Neural progenitor cell (in vitro differentiated cells): ENCODE measurements around the gene ZNF503. TPM values are rescaled to one million over a fixed set of nuclear protein-coding genes. Genes with fewer than 3 reads are reported as not detected.

Source experiments
- DNase-seq: peaks from one replicate; pipeline ENCODE4 v3.0.0-alpha.2; 2016; ENCODE audit warnings: low spot score
- H2AFZ ChIP-seq: fragments of 200-600 bp; sonication (generic); replicated peaks from 2 replicates; pipeline ENCODE4 v1.6.1; 2016; ENCODE audit warnings: antibody characterized with exemption
- H3F3A ChIP-seq: fragments of 200-600 bp; sonication (generic); 2 replicates; pipeline ENCODE4 v1.6.1; 2016; ENCODE audit warnings: antibody characterized with exemption, low read depth
- H3K27ac ChIP-seq: fragments of 200-600 bp; sonication (generic); 2 replicates; pipeline ENCODE4 v1.5.1; 2016; ENCODE audit warnings: mild to moderate bottlenecking
- H3K27me3 ChIP-seq: fragments of 200-600 bp; sonication (generic); 2 replicates; pipeline ENCODE4 v1.6.1; 2016; ENCODE audit warnings: mild to moderate bottlenecking, moderate library complexity
- H3K36me3 ChIP-seq: fragments of 200-600 bp; sonication (generic); 2 replicates; pipeline ENCODE4 v1.5.1; 2016
- H3K4me1 ChIP-seq: fragments of 200-600 bp; sonication (generic); 2 replicates; pipeline ENCODE4 v1.6.1; 2016; ENCODE audit warnings: mixed run types
- H3K4me2 ChIP-seq: fragments of 200-600 bp; sonication (generic); 2 replicates; pipeline ENCODE4 v1.6.1; 2016
- H3K4me3 ChIP-seq: fragments of 200-600 bp; sonication (generic); 2 replicates; pipeline ENCODE4 v1.5.1; 2016
- H3K79me2 ChIP-seq: fragments of 200-600 bp; sonication (generic); 2 replicates; pipeline ENCODE4 v1.6.1; 2016; ENCODE audit warnings: low read depth
- H3K9ac ChIP-seq: fragments of 200-600 bp; sonication (generic); 2 replicates; pipeline ENCODE4 v1.6.1; 2016
- H3K9me3 ChIP-seq: fragments of 200-600 bp; sonication (generic); 2 replicates; pipeline ENCODE4 v1.5.1; 2016; ENCODE audit warnings: low read depth
- H4K20me1 ChIP-seq: fragments of 200-600 bp; sonication (generic); 2 replicates; pipeline ENCODE4 v1.6.1; 2016; ENCODE audit warnings: low read depth
- H3K27ac Mint-ChIP-seq: 3 replicates; pipeline ENCODE4 v1.8.0; 2021; ENCODE audit warnings: mixed read lengths
- H3K27me3 Mint-ChIP-seq: 2 replicates; pipeline ENCODE4 v1.8.0; 2022; ENCODE audit warnings: low read depth, mild to moderate bottlenecking, inconsistent platforms, moderate library complexity, mixed read lengths; ENCODE audit not compliant: insufficient read depth
- H3K36me3 Mint-ChIP-seq: 3 replicates; pipeline ENCODE4 v1.8.0; 2021; ENCODE audit warnings: mixed read lengths
- H3K4me1 Mint-ChIP-seq: 3 replicates; pipeline ENCODE4 v1.8.0; 2021; ENCODE audit warnings: mixed read lengths
- H3K4me3 Mint-ChIP-seq: 3 replicates; pipeline ENCODE4 v1.8.0; 2021; ENCODE audit warnings: mild to moderate bottlenecking, moderate library complexity, mixed read lengths
- H3K9me3 Mint-ChIP-seq: 3 replicates; pipeline ENCODE4 v1.8.0; 2020; ENCODE audit warnings: mixed read lengths
- CTCF ChIP-seq: fragments of 200-600 bp; sonication (generic); IDR thresholded peaks from 2 replicates; pipeline ENCODE4 v1.5.1; 2017; ENCODE audit warnings: antibody characterized with exemption, mild to moderate bottlenecking
- EZH2 ChIP-seq: fragments of 200-600 bp; sonication (generic); IDR thresholded peaks from 2 replicates; pipeline ENCODE4 v1.6.1; 2017; ENCODE audit warnings: antibody characterized with exemption, mild to moderate bottlenecking, moderate library complexity
- EZH2phosphoT487 ChIP-seq: fragments of 200-600 bp; sonication (generic); IDR thresholded peaks from 2 replicates; pipeline ENCODE4 v1.6.1; 2017; ENCODE audit warnings: antibody characterized with exemption
- total RNA-seq: library from RNA; depleted of rRNA; stranded (reverse); fragments of >200 nt; gene quantifications from 2 replicates; pipeline ENCODE4 v1.2.3, GENCODE V29; 2015; ENCODE audit warnings: low replicate concordance

ZNF503 gene
- total RNA-seq, 1 donor from 2014 or later: 8.3 TPM

GRCh38 chr10:75397496-75398199 is 3.9 kb downstream of the ZNF503 start:
- H3K9ac ChIP-seq: no peak overlapping the region
- Mint-ChIP-seq H3K36me3 (peaks cover 21% of the 10 kb centered on the region), H3K9me3 (no peaks in the 10 kb centered on the region), H3K27ac (peak overlapping the region; percentile 85), H3K4me3 (peak overlapping the region; percentile 97), H3K4me1 (peaks cover 20% of the 10 kb centered on the region), H3K27me3 (peaks cover 35% of the 10 kb centered on the region)
- peaks cover 41% of the 10 kb centered on the region for H3K79me2 ChIP-seq
- no peak overlapping the region for H2AFZ ChIP-seq
- H3K4me2 ChIP-seq: peak overlapping the region; percentile 80
- TF ChIP-seq EZH2: peak; percentile 27
- TF ChIP-seq EZH2phosphoT487: peak; percentile 68
- TF ChIP-seq CTCF: no peak
- H3K4me1 ChIP-seq: peaks cover 21% of the 10 kb centered on the region
- H3K4me3 ChIP-seq: peak overlapping the region; percentile 87
- peaks cover 27% of the 10 kb centered on the region for H3F3A ChIP-seq
- peaks cover 4% of the 10 kb centered on the region for H3K36me3 ChIP-seq
- peaks cover 82% of the 10 kb centered on the region for H3K27me3 ChIP-seq
- no peak overlapping the region for H3K27ac ChIP-seq
- no peaks in the 10 kb centered on the region for H3K9me3 ChIP-seq
- peak; percentile 54 for DNase-seq
- peaks cover 69% of the 10 kb centered on the region for H4K20me1 ChIP-seq

- peaks cover 21% of the 10 kb centered on the region for H3K4me1 ChIP-seq
- peaks cover 23% of the 10 kb centered on the region for H3F3A ChIP-seq
- Mint-ChIP-seq H3K9me3 (no peaks in the 10 kb centered on the region), H3K27me3 (peaks cover 34% of the 10 kb centered on the region), H3K36me3 (peaks cover 21% of the 10 kb centered on the region), H3K4me1 (peaks cover 20% of the 10 kb centered on the region), H3K27ac (peak overlapping the region; percentile 85), H3K4me3 (peak overlapping the region; percentile 97)
- H3K4me2 ChIP-seq: peak overlapping the region; percentile 80
- peaks cover 4% of the 10 kb centered on the region for H3K36me3 ChIP-seq
- peak overlapping the region; percentile 18 for H2AFZ ChIP-seq
- peaks cover 69% of the 10 kb centered on the region for H4K20me1 ChIP-seq
- peak; percentile 61 for DNase-seq
- H3K27me3 ChIP-seq: peaks cover 90% of the 10 kb centered on the region
- H3K27ac ChIP-seq: no peak overlapping the region
- peak overlapping the region; percentile 87 for H3K4me3 ChIP-seq
- TF ChIP-seq EZH2phosphoT487 (peak; percentile 49), EZH2 (peak; percentile 48), CTCF (no peak)
- H3K9ac ChIP-seq: no peak overlapping the region
- no peaks in the 10 kb centered on the region for H3K9me3 ChIP-seq
- peaks cover 41% of the 10 kb centered on the region for H3K79me2 ChIP-seq
Measured at GRCh38 chr10:75396631-75397495, 4.7 kb downstream of the ZNF503 start.

- H3K4me2 ChIP-seq: peak overlapping the region; percentile 80
- DNase-seq: peak; percentile 60
- H3K4me3 ChIP-seq: peak overlapping the region; percentile 87
- Mint-ChIP-seq H3K9me3 (no peaks in the 10 kb centered on the region), H3K27me3 (peaks cover 34% of the 10 kb centered on the region), H3K27ac (peak overlapping the region; percentile 21), H3K4me1 (peaks cover 20% of the 10 kb centered on the region), H3K36me3 (peaks cover 21% of the 10 kb centered on the region), H3K4me3 (peak overlapping the region; percentile 83)
- peaks cover 18% of the 10 kb centered on the region for H3F3A ChIP-seq
- H3K36me3 ChIP-seq: peaks cover 4% of the 10 kb centered on the region
- peaks cover 21% of the 10 kb centered on the region for H3K4me1 ChIP-seq
- peak; percentile 95 for TF ChIP-seq EZH2
- peak; percentile 46 for TF ChIP-seq EZH2phosphoT487
- no peak for TF ChIP-seq CTCF
- no peaks in the 10 kb centered on the region for H3K9me3 ChIP-seq
- H4K20me1 ChIP-seq: peaks cover 66% of the 10 kb centered on the region
- no peak overlapping the region for H3K27ac ChIP-seq
- H3K27me3 ChIP-seq: peaks cover 98% of the 10 kb centered on the region
- H3K9ac ChIP-seq: no peak overlapping the region
- peak overlapping the region; percentile 18 for H2AFZ ChIP-seq
- H3K79me2 ChIP-seq: peaks cover 39% of the 10 kb centered on the region
Measured at GRCh38 chr10:75395932-75396630, 5.5 kb downstream of the ZNF503 start.
